ENCODE data around the gene HRH1. TPM values are rescaled to one million over a fixed set of nuclear protein-coding genes. Genes with fewer than 3 reads are reported as not detected.

Gene HRH1
- total RNA-seq, 2 donors from 2014 or later = 17.7 to 48.3 TPM

- peaks cover 12 to 30% of the 10 kb centered on the region in 2 donors for H3K4me1 ChIP-seq (ENCODE audit: control insufficient read depth in 1 of 2, low read depth in 2 of 2)
- no peaks in the 10 kb centered on the region for H3K9me3 ChIP-seq
- H3K4me3 ChIP-seq = peak overlapping the region; percentile 65
- H3K36me3 ChIP-seq = no peaks in the 10 kb centered on the region
- peak overlapping the region; percentile 88 to 95 for H3K27ac ChIP-seq
- peak; percentile 80 for DNase-seq (ENCODE audit: low spot score)
- no peaks in the 10 kb centered on the region for H3K27me3 ChIP-seq (replicated peaks; ENCODE audit: insufficient read depth)
- ATAC-seq (ENCODE audit: insufficient number of reproducible peaks, low FRiP score, low read depth) = peak; percentile 92
- TF ChIP-seq CTCF (IDR thresholded peaks at IDR 0.05) = no peak
Measured at GRCh38 chr3:11136830-11137626, 17.3 kb upstream of the HRH1 start.

DNA sequence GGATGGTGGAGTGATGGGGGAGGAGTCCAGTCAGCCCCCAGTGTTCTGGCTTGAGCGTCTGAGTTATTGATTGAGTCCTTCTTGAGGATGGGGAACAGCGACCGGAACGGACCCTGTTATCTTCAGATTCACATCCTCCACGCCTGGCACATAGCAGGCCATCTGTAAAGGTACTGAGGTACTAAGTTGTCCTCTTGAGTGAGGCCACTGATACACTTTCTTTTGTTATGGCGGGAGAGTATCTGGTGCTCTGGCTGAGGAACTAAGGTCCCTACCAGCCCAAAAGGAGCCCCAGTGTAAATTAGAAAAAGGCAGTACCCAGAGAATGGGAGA is 16.7 kb upstream of the HRH1 start:
- Histone ChIP-seq H3K27ac (peak overlapping the region; percentile 88 to 95), H3K9me3 (no peaks in the 10 kb centered on the region), H3K36me3 (no peaks in the 10 kb centered on the region), H3K27me3 (replicated peaks; ENCODE audit: insufficient read depth) (no peaks in the 10 kb centered on the region), H3K4me1 (ENCODE audit: control insufficient read depth in 1 of 2, low read depth in 2 of 2) (peaks cover 12 to 25% of the 10 kb centered on the region in 2 donors), H3K4me3 (peak overlapping the region; percentile 65)
- no peak for TF ChIP-seq CTCF (IDR thresholded peaks at IDR 0.05)
- no peak for DNase-seq (ENCODE audit: low spot score)
- ATAC-seq (ENCODE audit: insufficient number of reproducible peaks, low FRiP score, low read depth) = no peak

DNA sequence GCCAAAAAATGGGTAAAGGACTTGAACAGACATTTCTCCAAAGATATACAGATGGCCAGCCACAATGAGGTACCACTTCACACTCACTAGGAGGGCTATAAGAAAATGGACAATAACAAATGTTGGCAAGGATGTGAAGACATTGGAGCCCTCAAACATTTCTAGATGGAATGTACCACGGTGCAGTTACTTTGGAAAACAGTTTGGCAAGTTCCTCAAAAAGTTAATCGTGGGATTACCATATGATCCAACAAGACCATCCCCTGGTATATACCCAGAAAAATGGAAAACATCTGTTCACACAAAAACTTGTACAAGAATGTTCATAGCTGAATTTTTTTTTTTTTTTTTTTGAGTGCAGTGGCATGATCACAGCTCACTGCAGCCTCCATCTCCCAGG is 15.9 kb upstream of the HRH1 start:
- TF ChIP-seq CTCF (IDR thresholded peaks at IDR 0.05) = no peak
- Histone ChIP-seq H3K36me3 (no peaks in the 10 kb centered on the region), H3K27ac (no peak overlapping the region), H3K4me3 (no peak overlapping the region), H3K4me1 (ENCODE audit: control insufficient read depth in 1 of 2, low read depth in 2 of 2) (peaks cover 12 to 25% of the 10 kb centered on the region in 2 donors), H3K9me3 (no peaks in the 10 kb centered on the region), H3K27me3 (replicated peaks; ENCODE audit: insufficient read depth) (no peaks in the 10 kb centered on the region)
- ATAC-seq (ENCODE audit: insufficient number of reproducible peaks, low FRiP score, low read depth) (no peak), DNase-seq (ENCODE audit: low spot score) (no peak)

DNA sequence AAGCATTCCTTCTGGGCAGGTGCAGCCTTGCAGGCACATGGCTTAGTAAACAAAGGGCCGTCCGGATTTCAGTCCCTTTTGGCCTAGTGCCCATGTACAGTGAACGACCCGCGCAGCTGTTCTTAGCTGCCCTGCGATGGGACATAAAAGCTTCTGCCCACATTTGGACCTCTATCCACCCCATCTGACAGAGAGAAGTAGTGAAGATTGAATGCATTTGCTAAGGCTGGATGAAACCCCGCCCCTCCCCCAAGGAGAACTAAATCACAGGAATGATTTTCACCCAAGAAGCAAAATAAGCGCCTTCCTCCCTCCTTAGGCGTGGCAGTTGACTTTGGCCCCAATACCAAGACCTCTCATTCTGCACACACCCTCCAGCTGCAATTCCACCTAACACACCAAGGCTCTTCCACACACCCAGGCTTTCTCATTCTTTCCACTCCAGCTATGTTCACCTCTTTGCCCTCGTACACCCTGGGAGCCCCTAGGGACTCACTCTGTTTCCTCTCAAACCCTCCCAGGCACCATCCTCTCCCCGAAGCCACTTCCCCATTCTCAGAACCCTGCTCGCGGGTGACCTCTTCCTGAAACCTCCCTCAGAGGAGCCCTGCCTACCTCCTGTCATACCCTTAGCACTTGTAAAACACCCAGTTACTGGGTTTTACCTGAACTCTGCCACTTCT is 14.1 kb upstream of the HRH1 start:
- no peaks in the 10 kb centered on the region for H3K36me3 ChIP-seq
- ATAC-seq (ENCODE audit: insufficient number of reproducible peaks, low FRiP score, low read depth) (no peak), DNase-seq (ENCODE audit: low spot score) (peak; percentile 20)

More for the DNA sequence above, 14.1 kb upstream of the HRH1 start:
- Histone ChIP-seq H3K27me3 (replicated peaks; ENCODE audit: insufficient read depth) (no peaks in the 10 kb centered on the region), H3K4me3 (no peak overlapping the region), H3K27ac (no peak overlapping the region), H3K9me3 (no peaks in the 10 kb centered on the region), H3K4me1 (ENCODE audit: control insufficient read depth in 1 of 2, low read depth in 2 of 2) (peaks cover 12 to 21% of the 10 kb centered on the region in 2 donors)
- TF ChIP-seq CTCF (IDR thresholded peaks at IDR 0.05) = no peak

Measured in thoracic aorta (tissue), 2 donors.